ENCODE measurements around the gene PCMTD2.

DNA sequence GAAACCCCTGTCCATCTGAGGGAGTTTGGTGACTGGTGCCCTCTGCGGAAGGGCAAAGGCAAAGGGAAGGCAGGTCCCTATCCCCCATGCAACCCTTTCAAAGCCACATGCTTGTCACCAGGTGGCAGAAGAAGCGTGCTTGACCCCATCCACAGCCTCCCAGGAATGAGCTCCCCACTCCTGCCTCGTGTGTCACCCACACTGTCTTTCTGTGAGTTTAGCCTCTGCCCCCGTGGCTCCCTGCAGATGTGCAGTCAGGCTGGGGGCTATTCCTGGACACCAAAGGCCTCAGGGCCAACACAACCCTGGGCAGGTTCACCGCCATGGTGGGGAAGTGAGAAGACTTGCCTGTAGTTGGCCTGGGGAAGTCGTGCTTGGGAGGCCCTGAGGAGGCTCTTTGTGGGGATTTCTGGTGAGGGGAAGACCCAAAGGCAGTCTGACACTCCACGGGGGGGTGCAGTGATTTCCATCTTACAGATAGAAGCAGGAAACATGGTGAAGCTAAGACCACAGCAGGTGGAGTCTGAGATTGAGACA is 16.6 kb upstream of the PCMTD2 start:
- no peak for TF ChIP-seq POLR2A (IDR thresholded peaks at IDR 0.05)
- TF ChIP-seq, protein P1, sequence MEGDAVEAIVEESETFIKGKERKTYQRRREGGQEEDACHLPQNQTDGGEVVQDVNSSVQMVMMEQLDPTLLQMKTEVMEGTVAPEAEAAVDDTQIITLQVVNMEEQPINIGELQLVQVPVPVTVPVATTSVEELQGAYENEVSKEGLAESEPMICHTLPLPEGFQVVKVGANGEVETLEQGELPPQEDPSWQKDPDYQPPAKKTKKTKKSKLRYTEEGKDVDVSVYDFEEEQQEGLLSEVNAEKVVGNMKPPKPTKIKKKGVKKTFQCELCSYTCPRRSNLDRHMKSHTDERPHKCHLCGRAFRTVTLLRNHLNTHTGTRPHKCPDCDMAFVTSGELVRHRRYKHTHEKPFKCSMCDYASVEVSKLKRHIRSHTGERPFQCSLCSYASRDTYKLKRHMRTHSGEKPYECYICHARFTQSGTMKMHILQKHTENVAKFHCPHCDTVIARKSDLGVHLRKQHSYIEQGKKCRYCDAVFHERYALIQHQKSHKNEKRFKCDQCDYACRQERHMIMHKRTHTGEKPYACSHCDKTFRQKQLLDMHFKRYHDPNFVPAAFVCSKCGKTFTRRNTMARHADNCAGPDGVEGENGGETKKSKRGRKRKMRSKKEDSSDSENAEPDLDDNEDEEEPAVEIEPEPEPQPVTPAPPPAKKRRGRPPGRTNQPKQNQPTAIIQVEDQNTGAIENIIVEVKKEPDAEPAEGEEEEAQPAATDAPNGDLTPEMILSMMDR (IDR thresholded peaks at IDR 0.05) = no peak
